ENCODE results near the gene C1orf21. TPM values are rescaled to one million over a fixed set of nuclear protein-coding genes. Genes with fewer than 3 reads are reported as not detected.

Gene C1orf21
- total RNA-seq, 1 experiment from 2014 or later: 0.15 TPM

DNA sequence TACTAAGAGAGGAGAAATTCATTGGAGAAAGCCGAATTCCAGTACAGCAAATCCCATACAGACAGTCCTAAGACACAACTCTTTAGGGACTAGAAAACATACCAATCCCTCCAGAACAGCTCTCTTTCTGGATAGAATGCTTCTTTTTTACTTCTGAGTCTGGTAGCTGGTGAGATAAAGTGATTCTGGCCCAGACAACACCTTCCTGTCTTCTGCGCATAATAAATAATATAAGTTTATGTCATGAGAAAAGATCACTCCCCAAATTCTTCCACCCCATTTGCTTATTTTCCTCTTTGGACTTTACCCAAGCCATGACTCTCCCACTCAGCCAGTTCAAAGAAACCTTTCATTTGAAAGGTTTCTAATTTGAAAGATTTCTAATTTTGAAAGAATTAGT is 269.4 kb downstream of the C1orf21 start:
- ChIA-PET CTCF (no interaction called here), POLR2A (no interaction called here)
- Histone ChIP-seq H3K27ac (ENCODE audit: low read length) (no peak overlapping the region), H3K36me3 (ENCODE audit: control insufficient read depth, insufficient read depth, low read length) (no peaks in the 10 kb centered on the region), H3K9me3 (ENCODE audit: control insufficient read depth, insufficient read depth, low read depth, low read length) (no peaks in the 10 kb centered on the region), H3K4me3 (ENCODE audit: low read depth in 2 of 2, low read length in 2 of 2) (no peak overlapping the region), H3K27me3 (ENCODE audit: control insufficient read depth, insufficient read depth, low read length) (no peaks in the 10 kb centered on the region), H3K4me1 (ENCODE audit: control insufficient read depth, insufficient read depth, low read length) (no peaks in the 10 kb centered on the region)
- ATAC-seq (no peak), DNase-seq (ENCODE audit: low read depth, low spot score) (no peak)
- no TSS peak for BruUV-seq (replicated peaks)
- TF ChIP-seq SIN3A (IDR thresholded peaks at IDR 0.05; ENCODE audit: borderline replicate concordance, insufficient read depth, low read depth, low read length): no peak
- TF ChIP-seq, protein P1, sequence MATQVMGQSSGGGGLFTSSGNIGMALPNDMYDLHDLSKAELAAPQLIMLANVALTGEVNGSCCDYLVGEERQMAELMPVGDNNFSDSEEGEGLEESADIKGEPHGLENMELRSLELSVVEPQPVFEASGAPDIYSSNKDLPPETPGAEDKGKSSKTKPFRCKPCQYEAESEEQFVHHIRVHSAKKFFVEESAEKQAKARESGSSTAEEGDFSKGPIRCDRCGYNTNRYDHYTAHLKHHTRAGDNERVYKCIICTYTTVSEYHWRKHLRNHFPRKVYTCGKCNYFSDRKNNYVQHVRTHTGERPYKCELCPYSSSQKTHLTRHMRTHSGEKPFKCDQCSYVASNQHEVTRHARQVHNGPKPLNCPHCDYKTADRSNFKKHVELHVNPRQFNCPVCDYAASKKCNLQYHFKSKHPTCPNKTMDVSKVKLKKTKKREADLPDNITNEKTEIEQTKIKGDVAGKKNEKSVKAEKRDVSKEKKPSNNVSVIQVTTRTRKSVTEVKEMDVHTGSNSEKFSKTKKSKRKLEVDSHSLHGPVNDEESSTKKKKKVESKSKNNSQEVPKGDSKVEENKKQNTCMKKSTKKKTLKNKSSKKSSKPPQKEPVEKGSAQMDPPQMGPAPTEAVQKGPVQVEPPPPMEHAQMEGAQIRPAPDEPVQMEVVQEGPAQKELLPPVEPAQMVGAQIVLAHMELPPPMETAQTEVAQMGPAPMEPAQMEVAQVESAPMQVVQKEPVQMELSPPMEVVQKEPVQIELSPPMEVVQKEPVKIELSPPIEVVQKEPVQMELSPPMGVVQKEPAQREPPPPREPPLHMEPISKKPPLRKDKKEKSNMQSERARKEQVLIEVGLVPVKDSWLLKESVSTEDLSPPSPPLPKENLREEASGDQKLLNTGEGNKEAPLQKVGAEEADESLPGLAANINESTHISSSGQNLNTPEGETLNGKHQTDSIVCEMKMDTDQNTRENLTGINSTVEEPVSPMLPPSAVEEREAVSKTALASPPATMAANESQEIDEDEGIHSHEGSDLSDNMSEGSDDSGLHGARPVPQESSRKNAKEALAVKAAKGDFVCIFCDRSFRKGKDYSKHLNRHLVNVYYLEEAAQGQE (IDR thresholded peaks at IDR 0.05; ENCODE audit: insufficient read depth in 1 of 2, low read depth in 2 of 2, low read length in 1 of 2): no peak
- TF ChIP-seq TCF7L2 (IDR thresholded peaks at IDR 0.05; ENCODE audit: low read depth, low read length): no peak
- TF ChIP-seq POLR2AphosphoS5 (IDR thresholded peaks at IDR 0.05; ENCODE audit: low read depth, low read length): no peak
- TF ChIP-seq, protein P2, sequence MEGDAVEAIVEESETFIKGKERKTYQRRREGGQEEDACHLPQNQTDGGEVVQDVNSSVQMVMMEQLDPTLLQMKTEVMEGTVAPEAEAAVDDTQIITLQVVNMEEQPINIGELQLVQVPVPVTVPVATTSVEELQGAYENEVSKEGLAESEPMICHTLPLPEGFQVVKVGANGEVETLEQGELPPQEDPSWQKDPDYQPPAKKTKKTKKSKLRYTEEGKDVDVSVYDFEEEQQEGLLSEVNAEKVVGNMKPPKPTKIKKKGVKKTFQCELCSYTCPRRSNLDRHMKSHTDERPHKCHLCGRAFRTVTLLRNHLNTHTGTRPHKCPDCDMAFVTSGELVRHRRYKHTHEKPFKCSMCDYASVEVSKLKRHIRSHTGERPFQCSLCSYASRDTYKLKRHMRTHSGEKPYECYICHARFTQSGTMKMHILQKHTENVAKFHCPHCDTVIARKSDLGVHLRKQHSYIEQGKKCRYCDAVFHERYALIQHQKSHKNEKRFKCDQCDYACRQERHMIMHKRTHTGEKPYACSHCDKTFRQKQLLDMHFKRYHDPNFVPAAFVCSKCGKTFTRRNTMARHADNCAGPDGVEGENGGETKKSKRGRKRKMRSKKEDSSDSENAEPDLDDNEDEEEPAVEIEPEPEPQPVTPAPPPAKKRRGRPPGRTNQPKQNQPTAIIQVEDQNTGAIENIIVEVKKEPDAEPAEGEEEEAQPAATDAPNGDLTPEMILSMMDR (IDR thresholded peaks at IDR 0.05): no peak
- in situ Hi-C loops (cut with HindIII; ENCODE audit: low pct_unique_long_range_greater_than_20kb, low sequenced_read_pairs): no loop called here
- intact Hi-C loops (cut with micrococcal nuclease; ENCODE audit: unreplicated experiment): no loop called here

DNA sequence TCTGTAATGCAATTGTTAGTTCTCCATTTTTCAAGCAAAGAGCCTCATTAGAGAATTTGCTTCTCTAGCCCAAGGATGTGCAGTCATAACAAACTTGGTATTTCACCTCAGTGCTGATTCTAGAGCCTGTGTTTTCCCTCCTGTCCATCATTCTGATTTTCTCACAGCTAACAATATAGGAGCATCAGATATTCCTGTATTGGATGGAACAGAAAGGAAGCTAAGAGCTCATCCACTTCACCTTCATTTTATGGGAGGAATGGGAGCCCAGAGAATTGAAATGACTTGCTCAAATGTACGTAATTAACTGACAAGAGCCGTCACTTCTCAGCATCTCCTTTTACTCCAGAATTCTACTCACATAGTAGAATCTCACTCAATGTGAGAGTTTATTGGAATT is 271.2 kb downstream of the C1orf21 start:
- no TSS peak for BruUV-seq (replicated peaks)
- intact Hi-C loops (cut with micrococcal nuclease; ENCODE audit: unreplicated experiment) (no loop called here), in situ Hi-C loops (cut with HindIII; ENCODE audit: low pct_unique_long_range_greater_than_20kb, low sequenced_read_pairs) (no loop called here)
- DNase-seq (ENCODE audit: low read depth, low spot score): no peak
- POLR2A ChIA-PET: no interaction called here
- CTCF ChIA-PET: no interaction called here
- Histone ChIP-seq H3K4me1 (ENCODE audit: control insufficient read depth, insufficient read depth, low read length) (no peaks in the 10 kb centered on the region), H3K9me3 (ENCODE audit: control insufficient read depth, insufficient read depth, low read depth, low read length) (no peaks in the 10 kb centered on the region), H3K36me3 (ENCODE audit: control insufficient read depth, insufficient read depth, low read length) (no peaks in the 10 kb centered on the region), H3K27me3 (ENCODE audit: control insufficient read depth, insufficient read depth, low read length) (no peaks in the 10 kb centered on the region; the same call in 1 of the 2 replicates), H3K4me3 (ENCODE audit: low read depth in 2 of 2, low read length in 2 of 2) (no peak overlapping the region), H3K27ac (ENCODE audit: low read length) (no peak overlapping the region)
- no peak for TF ChIP-seq TCF7L2 (IDR thresholded peaks at IDR 0.05; ENCODE audit: low read depth, low read length)
- TF ChIP-seq, protein P1 (IDR thresholded peaks at IDR 0.05; ENCODE audit: insufficient read depth in 1 of 2, low read depth in 2 of 2, low read length in 1 of 2): no peak
- no peak for TF ChIP-seq POLR2AphosphoS5 (IDR thresholded peaks at IDR 0.05; ENCODE audit: low read depth, low read length)
- no peak for TF ChIP-seq SIN3A (IDR thresholded peaks at IDR 0.05; ENCODE audit: borderline replicate concordance, insufficient read depth, low read depth, low read length)
- TF ChIP-seq, protein P2 (IDR thresholded peaks at IDR 0.05): no peak
- ATAC-seq: no peak

All from Panc1 (cell line).